Measurements from ENCODE around the gene SNX14. TPM values are rescaled to one million over a fixed set of nuclear protein-coding genes. Genes with fewer than 3 reads are reported as not detected.

SNX14 gene
- total RNA-seq, 1 experiment from 2014 or later: 72.9 TPM

DNA sequence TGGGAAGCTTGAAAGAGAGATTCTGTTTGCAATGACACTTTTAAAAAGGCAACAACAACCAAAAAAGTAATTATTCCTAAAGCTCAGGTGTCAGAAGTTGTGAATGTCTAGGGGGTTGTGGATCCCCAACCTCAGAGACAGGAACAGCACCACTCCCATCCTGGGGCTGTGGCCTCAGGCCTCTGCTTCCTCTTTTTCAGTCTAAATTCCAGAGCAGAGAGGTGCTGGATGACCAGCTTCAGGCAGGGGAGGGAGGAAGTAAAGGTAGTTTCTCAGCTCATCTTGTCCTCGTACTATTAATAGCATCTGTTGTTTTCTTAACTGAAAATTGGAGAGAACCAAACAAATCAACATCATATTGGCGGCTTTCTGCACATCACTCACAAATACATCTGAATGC, 135.5 kb downstream of the SNX14 start:
- TF ChIP-seq, protein P1, sequence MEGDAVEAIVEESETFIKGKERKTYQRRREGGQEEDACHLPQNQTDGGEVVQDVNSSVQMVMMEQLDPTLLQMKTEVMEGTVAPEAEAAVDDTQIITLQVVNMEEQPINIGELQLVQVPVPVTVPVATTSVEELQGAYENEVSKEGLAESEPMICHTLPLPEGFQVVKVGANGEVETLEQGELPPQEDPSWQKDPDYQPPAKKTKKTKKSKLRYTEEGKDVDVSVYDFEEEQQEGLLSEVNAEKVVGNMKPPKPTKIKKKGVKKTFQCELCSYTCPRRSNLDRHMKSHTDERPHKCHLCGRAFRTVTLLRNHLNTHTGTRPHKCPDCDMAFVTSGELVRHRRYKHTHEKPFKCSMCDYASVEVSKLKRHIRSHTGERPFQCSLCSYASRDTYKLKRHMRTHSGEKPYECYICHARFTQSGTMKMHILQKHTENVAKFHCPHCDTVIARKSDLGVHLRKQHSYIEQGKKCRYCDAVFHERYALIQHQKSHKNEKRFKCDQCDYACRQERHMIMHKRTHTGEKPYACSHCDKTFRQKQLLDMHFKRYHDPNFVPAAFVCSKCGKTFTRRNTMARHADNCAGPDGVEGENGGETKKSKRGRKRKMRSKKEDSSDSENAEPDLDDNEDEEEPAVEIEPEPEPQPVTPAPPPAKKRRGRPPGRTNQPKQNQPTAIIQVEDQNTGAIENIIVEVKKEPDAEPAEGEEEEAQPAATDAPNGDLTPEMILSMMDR (IDR thresholded peaks at IDR 0.05; ENCODE audit: unreplicated experiment): no peak
- BruUV-seq (replicated peaks): no TSS peak
- Mint-ChIP-seq H3K27ac (ENCODE audit: unreplicated experiment) (no peak overlapping the region), H3K4me3 (ENCODE audit: low read depth, unreplicated experiment) (no peak overlapping the region), H3K36me3 (ENCODE audit: insufficient read depth, unreplicated experiment) (peaks cover 4% of the 10 kb centered on the region), H3K9me3 (ENCODE audit: low read depth, unreplicated experiment) (no peaks in the 10 kb centered on the region), H3K4me1 (ENCODE audit: low read depth, unreplicated experiment) (peaks cover 82% of the 10 kb centered on the region), H3K27me3 (ENCODE audit: unreplicated experiment) (no peaks in the 10 kb centered on the region)
- CTCF ChIA-PET: no interaction called here
- DNase-seq: no peak
- intact Hi-C loops (cut with micrococcal nuclease; ENCODE audit: unreplicated experiment): no loop called here

GRCh38 chr6:85456782-85457181, 136.9 kb downstream of the SNX14 start:
- TF ChIP-seq, protein P1 (IDR thresholded peaks at IDR 0.05; ENCODE audit: unreplicated experiment): no peak
- H3K4me3 Mint-ChIP-seq (ENCODE audit: low read depth, unreplicated experiment): no peak overlapping the region
- no peaks in the 10 kb centered on the region for H3K27me3 Mint-ChIP-seq (ENCODE audit: unreplicated experiment)
- DNase-seq: no peak
- no peaks in the 10 kb centered on the region for H3K36me3 Mint-ChIP-seq (ENCODE audit: insufficient read depth, unreplicated experiment)
- CTCF ChIA-PET: no interaction called here
- H3K4me1 Mint-ChIP-seq (ENCODE audit: low read depth, unreplicated experiment): peaks cover 82% of the 10 kb centered on the region
- H3K27ac Mint-ChIP-seq (ENCODE audit: unreplicated experiment): peak overlapping the region; percentile 9
- BruUV-seq (replicated peaks): no TSS peak
- intact Hi-C loops (cut with micrococcal nuclease; ENCODE audit: unreplicated experiment): no loop called here
- H3K9me3 Mint-ChIP-seq (ENCODE audit: low read depth, unreplicated experiment): no peaks in the 10 kb centered on the region

Other genes starting within 250 kb of the SNX14 start
- 52.8 and 76.5 TPM in 2 replicates for gene NT5E, start 143.8 kb downstream of the SNX14 start, total RNA-seq (2022)
- 153 and 164 TPM in 2 replicates for gene SYNCRIP, start 49.0 kb upstream of the SNX14 start, total RNA-seq (2022)

Measured in Calu3 (cell line).